Peyer's patch (tissue), 4 donors: ENCODE measurements around the gene GALNT17.

Experiments
- CTCF ChIP-seq, 6 experiments: fragments of 450-650 bp in 4 of 6; fragments of 200-600 bp in 2 of 6; sonication (generic) in 1 of 6; IDR thresholded peaks; one replicate each; pipeline ENCODE4 v1.5.1; 2017 to 2019; ENCODE audit warnings: antibody characterized with exemption in 6 of 6, mild to moderate bottlenecking in 3 of 6, moderate library complexity in 1 of 6
- POLR2A ChIP-seq, 2 donors: fragments of 450-650 bp; IDR thresholded peaks; one replicate each; pipeline ENCODE4 v1.5.1; 2017; ENCODE audit warnings: antibody characterized with exemption in 2 of 2, mild to moderate bottlenecking in 2 of 2, moderate library complexity in 2 of 2

DNA sequence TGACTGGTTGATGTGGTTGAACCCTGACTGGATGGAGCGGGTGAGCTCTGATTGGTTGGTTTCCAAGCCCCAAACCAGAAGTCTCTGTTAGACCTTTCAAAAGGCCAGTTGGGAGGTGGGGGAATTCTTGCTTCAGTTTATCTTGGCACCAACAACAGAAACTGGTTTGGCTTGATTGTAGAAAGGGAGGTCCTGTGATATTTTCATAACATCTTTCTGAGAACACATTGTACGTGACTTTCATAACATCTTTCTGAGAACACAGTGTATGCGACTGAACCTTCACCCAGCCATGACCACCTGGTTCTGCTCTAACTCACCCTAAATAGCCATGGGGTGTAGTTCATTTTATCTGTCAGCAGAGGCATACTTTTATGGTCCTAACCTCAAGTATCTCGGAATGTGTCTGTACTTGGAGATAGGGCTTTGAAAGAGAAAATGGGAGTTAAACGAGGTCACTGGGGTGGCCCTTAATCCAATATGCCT is 88.3 kb downstream of the GALNT17 start:
- TF ChIP-seq CTCF (IDR thresholded peaks at IDR 0.05) (no peak), POLR2A (IDR thresholded peaks at IDR 0.05) (no peak)
